Measurements from ENCODE around the gene DAO.
"Not testable (repeated sequence)": the region's sequence is repeated elsewhere in the genome, so short reads cannot be mapped to it uniquely, and the experiment has no call there.

Gene DAO

DNA sequence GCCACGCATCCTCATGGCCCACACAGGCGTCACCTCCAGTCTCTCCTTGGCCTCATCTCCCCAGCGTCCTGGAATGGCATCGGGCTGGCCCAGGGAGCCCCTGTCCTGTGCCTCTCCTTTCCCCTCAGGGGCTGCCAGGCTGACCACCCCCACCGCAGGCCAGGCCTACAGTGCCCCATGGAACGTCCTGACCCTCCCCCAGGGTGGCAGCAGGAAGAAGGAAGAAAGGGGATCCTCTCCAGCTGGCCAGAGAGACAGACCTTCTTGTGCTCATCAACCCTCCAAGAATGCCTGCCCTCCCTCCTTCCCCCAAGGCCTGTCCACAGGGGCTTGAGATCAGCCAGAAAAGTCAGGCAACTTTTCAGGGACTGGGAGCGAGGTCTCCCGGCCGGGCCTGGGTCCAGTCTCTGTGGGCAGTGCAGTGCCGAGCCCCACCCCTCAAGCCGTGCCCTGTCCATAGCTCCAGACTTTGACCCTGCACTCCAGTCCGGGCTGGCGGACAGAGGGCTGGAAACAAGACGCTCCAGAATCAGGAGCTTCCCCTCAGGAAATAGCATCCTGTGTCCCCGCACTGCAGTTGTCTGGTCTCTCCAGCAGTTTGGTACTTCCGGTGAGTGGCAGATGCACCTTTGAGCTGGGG lies at the start of gene DAO:
Gene DAO (plus strand): TSS at position 478 of the 640 bp plus-strand sequence. CDS start 4,915 bp downstream, outside the sequence.
- no peak for DNase-seq

DNA sequence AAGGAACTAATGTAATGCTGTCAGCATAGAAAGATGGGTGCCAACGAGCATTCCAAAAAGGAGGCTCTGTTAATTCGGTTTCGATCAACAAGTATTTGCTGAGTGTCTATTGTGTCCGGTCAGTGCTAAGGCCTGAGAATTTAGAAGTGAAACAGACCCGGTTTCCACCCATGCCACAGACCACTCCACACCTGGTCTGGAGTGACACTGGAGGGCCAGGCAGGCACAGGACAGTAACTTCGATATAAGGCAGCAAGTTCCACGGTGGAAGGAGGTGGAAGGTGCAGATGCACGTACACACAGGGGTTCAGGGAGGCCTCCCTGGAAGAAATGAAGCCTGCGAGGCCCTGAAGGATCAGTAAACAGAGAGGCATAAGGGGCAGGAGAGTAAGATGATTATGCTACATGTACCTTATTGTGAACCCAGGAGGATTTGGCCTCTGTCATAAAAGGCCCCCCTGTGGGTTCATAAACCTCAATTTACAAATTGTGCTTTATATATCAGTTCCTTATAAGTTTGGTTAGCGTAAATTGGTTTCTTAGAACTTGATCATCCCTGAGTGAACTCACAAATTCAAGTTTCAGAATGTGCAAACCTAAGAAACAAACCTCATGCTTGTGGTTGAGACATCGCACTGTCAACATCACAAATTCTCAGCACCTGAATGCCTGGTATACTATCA lies 48.4 kb upstream of the DAO start:
- no peak for DNase-seq

DNA sequence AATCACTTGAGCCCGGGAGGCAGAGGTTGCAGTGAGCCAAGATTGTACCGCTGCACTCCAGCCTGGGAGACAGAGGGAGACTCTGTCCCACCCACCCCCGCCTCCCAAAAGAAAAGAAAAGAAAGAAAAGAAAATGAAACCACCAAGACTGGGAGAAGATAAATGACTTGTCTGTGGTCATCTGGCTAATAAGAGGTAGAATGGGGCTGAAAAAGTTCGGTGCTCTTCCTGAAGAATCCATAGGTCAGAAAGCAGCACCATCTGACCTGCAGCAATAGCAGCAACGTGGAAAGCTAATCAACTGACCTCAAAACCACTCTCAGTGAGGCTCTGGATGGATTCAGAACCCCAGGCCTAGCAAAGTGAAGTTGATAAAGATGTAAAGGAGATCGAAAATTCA lies 47.7 kb upstream of the DAO start:
- no peak for DNase-seq

DNA sequence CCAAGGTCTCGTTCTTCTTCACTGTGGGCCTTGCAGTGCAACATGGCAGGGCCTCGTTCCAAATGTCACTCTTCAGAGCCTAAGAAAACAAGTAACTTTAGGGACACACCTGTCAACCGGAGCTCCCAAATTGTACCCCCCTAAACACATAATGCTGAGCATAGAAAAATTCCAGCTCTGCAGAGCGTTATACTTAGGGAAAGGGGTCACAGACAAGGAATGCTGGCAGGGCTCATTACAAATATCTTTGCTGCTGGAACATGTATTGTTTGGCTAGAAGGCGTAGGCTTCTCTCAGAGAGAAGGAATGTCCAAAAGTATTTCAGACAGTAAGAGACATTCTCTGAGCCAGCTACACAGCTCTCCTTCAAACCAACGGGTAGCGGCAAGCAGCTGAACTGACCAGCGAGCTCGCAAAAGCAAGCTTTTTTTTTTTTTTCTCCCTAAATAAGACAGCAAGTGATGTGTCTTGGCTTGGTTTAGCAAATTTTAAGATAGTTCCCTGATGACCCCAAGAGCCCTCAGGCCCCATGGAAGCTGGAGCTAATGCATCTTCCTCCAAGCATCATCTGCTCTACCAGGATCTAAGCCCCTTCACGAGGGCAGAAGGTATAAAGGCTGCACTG lies 47.0 kb upstream of the DAO start:
- DNase-seq = no peak

DNA sequence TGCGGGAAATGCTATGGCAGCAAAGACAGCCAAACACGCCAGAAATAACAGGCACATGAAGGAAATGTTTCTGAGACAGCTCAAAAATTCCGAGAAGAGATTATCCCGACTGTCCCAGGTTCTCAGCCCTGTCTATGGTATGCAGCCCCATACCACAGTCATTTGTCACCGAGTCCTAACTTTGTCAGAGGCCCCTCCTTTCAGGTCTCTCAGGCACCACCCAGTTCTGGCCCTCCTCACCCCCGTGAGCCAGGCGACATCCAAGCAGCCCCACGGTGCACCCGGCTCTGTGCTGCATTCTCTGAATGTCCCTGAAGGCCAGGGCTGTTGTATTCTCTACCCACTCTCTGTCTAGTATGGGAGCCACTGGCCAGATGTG lies 46.5 kb upstream of the DAO start:
- no peak for DNase-seq

DNA sequence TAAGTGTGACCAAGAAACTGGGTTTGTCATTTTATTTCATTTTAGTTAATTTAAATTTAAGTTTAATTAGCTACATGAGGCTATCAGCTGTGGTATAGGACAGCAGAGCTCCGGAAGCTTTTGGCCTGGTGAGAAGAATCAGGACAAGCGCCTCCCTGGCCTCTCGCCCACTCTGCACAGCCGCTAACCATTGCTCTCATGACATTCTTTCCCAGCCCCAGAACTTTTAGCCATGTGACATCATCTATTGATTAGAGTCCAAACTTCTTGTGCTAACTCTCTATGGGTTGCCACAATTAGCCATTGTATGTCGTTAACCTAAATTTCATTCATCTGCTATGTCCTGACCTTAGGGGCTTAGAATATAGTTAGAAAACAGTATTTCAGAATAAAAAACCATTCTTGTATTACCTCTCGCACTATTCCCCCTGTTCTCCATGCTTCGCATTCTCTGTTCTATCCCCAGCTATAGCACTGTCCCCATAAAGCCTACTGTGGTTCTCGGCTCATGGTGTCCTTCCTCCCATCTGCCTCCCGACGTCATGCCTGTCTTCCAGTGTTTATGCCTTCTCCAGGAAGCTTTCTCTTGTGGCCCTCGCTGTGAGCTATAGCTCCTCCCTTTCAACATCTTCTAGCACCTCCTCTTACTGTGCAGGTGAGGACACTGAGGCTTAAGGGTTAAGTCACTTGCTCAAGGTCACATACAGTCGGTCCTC lies 46.0 kb upstream of the DAO start:
- DNase-seq = no peak

DNA sequence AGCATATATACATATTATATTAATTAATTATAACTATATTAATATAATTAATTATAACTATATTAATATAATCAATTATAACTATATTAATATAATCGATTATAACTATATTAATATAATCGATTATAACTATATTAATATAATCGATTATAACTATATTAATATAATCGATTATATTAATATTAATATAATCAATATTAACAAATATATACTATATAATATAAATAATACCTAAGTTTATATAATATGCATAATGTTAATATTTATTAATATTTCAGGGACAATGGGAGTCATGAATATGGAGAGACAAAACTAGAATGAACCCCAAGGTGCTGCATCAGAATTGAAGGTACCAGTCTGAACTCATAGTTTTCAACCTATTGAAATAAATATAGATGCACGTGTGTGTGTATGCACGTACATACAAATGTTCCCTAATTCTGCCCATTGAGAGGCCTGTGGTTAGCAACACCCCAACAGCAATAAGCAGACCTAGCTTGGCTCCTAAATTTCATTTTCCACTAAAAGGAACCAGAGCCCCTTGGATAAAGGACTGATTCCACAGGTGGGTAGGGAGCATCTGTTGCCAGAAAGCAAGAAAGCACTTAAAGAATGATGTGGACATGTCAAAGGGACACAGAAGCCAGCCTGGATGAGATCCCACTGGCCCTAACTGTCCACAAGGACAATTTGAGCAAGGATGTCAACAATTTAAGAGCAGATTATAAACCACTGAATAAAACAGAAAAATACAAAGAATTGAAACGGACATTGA lies 43.8 kb upstream of the DAO start:
- DNase-seq = no peak

DNA sequence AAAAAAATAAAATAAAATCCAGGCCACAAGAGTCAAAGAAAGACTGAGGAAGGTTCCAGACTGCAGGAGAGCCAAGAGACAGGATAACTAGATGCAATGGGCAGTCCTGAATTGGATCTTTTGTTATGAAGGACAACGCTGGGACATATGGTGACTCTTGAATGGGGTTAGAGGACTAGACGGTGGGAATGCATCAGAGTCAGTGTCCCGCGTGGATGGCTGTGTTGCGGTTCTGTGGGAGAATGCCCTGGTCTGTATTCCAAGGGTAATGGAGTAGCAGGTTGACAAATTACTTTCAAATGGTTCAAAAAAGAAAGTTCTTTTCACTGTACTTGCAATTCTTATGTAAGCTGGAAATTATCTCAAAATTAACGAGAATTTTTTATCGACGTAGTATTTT lies 42.7 kb upstream of the DAO start:
- DNase-seq = no peak

DNA sequence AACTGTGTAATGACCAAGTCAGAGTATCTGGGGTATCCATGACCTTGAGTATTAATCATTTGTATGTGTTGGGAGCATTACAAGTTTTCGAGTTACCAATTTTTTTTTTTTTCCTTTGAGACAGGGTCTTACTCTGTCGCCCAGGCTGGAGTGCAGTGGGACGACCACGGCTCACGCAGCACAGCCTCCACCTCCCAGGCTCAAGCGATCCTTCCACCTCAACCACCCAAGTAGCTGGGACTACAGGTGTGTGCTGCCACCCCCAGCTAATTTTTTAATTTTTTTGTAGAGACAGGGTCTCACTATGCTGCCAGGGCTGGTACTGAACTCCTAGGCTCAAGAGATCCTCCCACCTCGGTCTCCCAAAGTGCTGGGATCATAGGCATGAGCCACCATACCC lies 42.2 kb upstream of the DAO start:
- DNase-seq = no peak

DNA sequence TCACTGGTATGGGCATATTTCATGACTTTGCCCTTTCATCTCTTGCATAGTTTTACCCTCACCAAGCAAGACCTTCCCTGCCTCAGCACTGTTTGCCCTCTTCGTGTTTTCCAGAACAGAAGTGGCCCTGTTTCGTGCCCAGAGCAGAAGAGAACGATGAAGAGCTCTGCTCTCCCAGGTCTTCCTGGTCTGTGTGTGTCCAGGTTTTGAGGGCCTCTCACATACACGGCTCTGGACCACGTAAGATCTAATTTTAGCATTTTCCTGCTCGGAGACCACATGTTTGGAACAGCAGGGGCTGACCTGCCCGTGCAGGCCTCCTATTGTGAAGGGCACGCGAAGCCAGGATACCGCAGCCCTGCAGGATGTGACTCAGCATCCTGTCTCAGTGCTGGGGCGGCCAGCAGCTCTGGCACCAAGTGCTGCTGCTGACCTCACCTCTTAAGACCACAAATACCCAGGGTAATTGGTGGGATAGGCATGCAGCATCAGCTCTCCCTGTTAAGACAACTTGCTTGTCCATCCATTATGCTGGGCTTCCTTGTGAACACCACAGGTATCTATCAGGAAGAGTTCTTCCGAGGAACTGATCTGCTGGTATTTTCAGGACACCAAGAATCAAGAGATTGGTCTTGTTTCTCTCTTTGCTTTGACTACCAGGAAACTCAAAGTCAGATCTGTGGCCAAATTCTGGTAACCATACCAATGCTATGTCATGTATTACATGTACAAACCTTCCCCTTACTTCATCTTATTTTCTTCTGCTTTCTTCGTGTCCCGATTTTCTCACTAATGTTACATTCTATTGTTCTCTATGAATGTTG lies 41.5 kb upstream of the DAO start:
- DNase-seq = no peak

DNA sequence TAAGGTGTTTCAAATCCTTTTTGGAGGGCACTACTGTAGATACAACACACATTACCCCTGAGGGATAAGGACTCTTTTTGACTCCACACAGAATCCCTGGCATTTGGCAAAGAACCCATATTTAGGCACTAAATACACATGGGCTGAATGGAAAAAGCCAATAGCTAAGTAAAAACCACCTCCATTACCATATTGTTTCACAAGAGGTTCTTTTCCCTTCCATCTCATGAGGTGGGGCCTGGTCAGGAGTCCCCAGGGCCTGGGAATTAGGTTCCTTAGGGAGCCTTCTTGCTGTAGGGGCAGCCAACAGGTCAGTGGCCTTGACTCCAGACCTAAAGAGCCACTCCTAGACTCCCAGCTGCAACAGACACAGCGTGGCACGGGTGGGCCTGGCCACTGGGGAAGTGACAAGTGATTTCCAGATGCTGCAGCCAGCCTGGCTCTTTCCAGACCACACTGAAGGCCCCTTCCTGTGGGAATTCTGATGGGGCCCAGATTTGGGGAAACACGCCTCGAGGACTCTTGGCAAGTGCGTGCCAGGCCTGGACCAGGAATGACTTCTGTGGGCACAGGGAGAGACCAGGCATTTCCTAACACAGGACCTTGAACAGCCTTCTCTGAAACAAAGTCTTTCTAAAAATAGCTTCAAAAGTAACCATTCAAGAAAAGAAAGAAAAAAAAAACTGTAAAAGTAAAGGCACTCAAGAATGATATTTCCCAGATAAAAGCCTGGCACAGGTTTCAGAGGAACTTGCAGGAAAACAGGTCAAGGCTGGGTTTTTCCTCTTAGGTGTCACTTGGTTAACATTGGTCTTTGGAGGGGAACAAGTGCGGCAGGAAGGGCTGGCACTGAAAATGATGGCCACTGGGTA lies 40.6 kb upstream of the DAO start:
- DNase-seq = no peak

DNA sequence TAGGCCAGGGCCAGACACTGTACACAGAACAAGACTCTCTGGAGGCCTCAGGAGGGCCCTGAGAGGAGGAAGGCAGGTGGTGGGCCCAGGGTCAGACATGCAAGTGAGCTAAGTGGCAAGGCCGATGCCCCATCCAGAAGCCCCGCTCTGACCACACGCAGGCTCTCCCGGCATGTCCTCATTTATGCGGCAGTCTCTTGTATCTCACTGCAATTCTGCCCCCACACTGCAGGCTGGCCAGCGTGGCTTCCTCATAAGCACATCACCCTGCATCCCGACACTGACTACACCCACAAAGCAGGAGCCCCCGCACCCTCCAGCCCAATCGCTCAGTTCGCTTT lies 40.0 kb upstream of the DAO start:
- DNase-seq = no peak

DNA sequence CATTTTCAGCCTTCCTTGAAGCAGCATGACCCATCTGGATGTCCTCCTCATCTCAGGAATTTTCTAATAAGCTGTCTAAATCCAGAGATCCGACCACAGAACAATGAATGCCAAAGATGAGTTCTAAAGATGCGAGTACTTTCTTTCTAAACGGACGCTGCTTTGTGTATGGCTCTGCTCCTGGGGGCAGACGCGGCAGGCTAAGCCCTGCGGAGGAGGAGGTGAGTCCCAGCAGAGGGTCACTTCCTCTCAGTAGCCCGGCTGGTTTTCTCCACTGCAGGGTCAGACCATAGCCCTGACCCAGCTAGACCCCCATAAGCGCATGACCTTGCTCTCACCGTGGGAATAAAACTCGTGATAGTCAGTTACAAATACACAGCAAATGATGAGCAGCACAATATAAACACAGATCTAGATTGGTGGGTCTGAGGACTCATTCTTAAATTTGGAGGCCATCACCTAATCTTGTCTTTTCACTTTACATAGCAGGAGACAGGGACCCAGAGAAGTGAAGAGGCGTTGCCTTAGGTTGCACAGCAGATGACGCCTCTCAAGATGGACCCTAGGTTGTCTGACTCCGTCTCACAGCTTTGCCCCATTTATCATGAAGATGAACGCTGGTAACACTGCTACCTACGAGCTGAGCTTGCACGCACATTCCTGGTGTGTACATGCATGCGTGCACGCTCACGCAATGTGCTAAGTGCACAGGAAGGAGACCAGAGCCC lies 39.1 kb upstream of the DAO start:
- no peak for DNase-seq

DNA sequence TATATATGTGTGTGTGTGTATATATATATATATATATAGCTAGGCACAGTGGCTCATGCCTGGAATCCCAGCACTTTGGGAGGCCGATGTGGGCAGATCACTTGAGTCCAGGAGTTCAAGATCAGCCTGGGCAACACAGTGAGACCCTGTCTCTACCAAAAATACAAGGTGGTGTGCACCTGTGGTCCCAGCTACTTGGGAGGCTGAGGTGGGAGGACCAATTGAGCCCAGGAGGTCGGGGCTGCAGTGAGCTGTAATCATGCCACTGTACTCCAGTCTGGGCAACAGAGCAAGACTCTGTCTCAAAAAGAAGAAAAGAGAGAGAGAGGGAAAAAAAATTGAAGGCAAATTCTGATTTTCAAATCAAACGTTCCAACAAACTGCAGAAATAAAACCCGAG lies 38.1 kb upstream of the DAO start:
- DNase-seq = not testable (repeated sequence)

DNA sequence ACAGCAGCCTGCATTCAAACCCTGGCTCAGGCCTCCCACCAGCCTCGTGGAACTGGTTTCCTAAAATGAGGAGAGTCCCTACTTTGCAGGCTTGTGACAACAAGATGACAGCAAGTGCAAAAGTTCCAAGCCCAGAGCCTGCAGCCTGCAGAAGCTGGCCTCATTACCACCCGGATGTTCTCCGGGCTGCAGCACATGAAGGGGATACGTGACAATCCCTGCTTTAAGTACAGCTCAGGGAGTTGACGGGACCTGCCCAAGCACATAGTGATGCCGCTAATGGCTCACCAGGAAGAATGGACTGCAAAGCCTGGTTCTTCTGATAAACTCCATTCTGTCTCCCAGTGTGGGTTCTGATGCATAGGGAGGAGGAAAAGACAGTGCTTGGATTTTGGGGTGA lies 37.5 kb upstream of the DAO start:
- no peak for DNase-seq

DNA sequence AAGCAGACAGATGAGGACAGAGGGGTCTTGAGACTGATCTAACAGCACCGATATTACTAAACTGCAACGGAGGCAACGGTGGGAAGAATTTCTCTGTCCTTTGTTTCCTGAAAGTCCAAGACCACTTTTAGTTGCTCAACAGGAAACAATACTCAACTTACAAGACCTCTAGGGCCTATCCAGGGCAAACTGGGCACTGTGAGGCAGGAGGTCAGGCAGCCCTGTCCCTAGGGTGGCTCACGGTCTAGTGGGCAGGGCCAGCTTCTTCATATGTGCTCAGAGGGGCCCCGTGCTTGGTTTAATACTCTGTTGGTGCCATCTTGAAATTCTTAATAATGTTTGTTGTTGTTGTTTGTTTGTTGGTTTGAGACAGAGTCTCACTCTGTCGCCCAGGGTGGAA lies 36.7 kb upstream of the DAO start:
- no peak for DNase-seq

DNA sequence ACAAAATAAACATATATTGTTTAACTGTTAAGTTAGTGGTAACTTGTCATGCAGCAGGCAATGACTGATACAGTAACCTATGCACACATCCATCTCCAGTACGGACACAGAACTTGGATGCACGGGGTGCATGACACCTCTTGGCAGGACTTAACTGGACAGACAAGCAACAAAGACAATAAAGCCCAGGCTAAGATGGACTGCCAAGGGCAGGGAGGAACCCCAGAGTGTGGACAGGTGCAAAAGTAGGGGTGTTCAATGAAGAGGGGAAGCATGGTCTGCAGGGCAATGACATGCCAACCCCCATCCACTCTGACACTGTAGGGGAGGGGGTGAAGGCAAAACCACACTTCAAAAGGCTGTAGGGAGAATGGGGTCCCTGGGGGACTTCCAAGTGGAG lies 34.2 kb upstream of the DAO start:
- no peak for DNase-seq

DNA sequence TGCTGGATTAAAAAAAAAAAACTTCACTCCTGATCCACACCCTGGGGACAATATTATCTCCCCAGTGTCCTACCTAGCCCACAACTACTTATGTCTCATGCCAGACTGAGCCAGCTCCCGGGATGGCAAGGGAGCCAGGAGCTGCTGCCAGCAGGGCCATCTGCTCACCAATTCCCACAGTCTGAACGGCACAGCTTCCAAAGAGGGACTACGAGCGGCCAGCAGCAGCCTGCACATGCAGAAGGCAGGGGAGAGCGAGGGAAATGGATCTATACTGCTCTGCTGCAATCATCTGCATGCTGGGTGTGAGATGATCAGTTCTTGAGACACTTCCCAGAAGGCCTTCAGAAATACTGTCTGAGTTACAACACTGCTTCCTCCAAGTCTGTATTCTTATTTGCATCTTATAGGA lies 33.6 kb upstream of the DAO start:
- DNase-seq = no peak

DNA sequence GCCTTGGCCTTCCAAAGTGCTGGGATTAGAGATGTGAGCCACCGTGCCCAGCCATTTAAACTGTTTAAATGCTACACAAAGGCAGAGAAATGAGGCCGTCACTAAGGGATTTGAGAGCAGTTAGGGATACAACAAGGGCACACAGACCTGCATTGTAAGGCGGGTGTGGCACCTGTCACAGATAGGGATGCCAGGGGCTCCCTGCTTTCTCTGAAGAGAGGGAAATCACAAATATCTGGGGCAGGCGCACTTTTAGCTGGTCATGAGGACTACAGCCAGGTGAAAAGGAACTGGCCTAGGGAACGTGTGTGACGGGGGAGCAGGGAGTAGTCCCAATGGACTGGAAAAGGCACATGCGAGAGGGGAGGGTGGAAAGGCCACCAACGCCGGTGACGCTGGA lies 32.2 kb upstream of the DAO start:
- DNase-seq = no peak

DNA sequence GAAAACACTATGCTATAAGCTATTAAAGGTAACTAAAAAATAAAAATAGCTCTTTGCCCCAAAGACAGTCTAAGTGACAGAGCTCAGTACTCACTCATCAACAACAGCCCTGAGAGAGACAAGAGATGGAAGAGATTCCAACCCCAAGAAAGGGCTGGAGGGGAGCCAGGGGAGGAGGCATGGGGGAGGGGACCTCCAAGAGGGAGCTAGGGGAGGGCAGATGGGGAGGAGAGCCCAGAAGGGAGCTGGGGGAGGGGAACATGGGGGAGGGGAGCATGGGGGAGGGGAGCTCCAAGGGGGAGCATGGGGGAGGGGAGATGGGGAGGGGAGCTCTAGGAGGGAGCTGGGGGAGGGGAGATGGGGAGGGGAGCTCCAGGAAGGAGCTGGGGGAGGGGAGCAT lies 30.2 kb upstream of the DAO start:
- no peak for DNase-seq
